H1 (cell line): ENCODE data around the gene RNF10. TPM values are rescaled to one million over a fixed set of nuclear protein-coding genes. Genes with fewer than 3 reads are reported as not detected.

Experiments used
- CEBPB ChIP-seq: IDR thresholded peaks from 2 replicates; pipeline ENCODE4 v1.6.1; 2012; ENCODE audit warnings: low read depth, low read length
- HDAC2 ChIP-seq, 2 experiments: fragments of 300-600 bp in 1 of 2; sonication (generic) in 1 of 2; IDR thresholded peaks; 2 replicates each; pipeline ENCODE4 v1.6.1; 2011 to 2012; ENCODE audit warnings: low read depth in 2 of 2, low read length in 2 of 2, mild to moderate bottlenecking in 2 of 2, moderate library complexity in 2 of 2, borderline replicate concordance in 1 of 2, inconsistent platforms in 1 of 2
- KDM4A ChIP-seq: IDR thresholded peaks from one replicate; pipeline ENCODE4 v1.7.1; 2012; ENCODE audit warnings: low read depth, mild to moderate bottlenecking, moderate library complexity, low read length, inconsistent platforms; ENCODE audit not compliant: severe bottlenecking
- RAD21 ChIP-seq, 2 experiments: IDR thresholded peaks in 1 of 2; conservative IDR thresholded peaks in 1 of 2; 2 replicates each; pipeline ENCODE4 v1.6.1; 2011; ENCODE audit warnings: low read depth in 2 of 2, low read length in 2 of 2, improper control_type of control experiment in 1 of 2, inconsistent platforms in 1 of 2, mild to moderate bottlenecking in 1 of 2, moderate library complexity in 1 of 2
- RXRA ChIP-seq: IDR thresholded peaks from 2 replicates; pipeline ENCODE4 v1.6.1; 2011; ENCODE audit warnings: low read depth, mild to moderate bottlenecking, low read length, moderate library complexity; ENCODE audit not compliant: insufficient read depth
- polyA plus RNA-seq, 7 experiments: library from polyadenylated mRNA; depleted of rRNA in 3 of 7; stranded (reverse) in 5 of 7; unstranded in 2 of 7; fragments of >200 nt in 5 of 7; fragments of 200-250 nt in 2 of 7; gene quantifications; 1 replicate in 5 of 7; 2 replicates in 1 of 7; 4 replicates in 1 of 7; pipeline versions ENCODE4 v1.2.1 to v1.2.3, GENCODE V29; 2011 to 2013; ENCODE audit warnings: missing spikeins in 2 of 7, mixed read lengths in 2 of 7
- total RNA-seq: library from RNA; stranded (reverse); fragmentation: NEBNext Ultra II Directional; extraction: Animal tissue kit (Norgen Biotek cat#: 25700); gene quantifications from 2 replicates; pipeline ENCODE4 v1.2.1, GENCODE V29; 2021
- TF ChIP-seq, protein P1 (sequence below): fragments of 300-600 bp; sonication (generic); IDR thresholded peaks from 2 replicates; pipeline ENCODE4 v1.7.1; 2012; ENCODE audit warnings: low read length, moderate library complexity, mild to moderate bottlenecking, inconsistent platforms; ENCODE audit not compliant: insufficient replicate concordance
- TF ChIP-seq, protein P2 (sequence below): IDR thresholded peaks from 2 replicates; pipeline ENCODE4 v1.6.1; 2011; ENCODE audit warnings: low read length, improper control_type of control experiment

RNF10 gene
- total and polyA plus RNA-seq, 2 of the 8 experiments (the other 6 are each of a cell fraction or from before 2014, with no cell fraction given): 71.6 to 171 TPM

DNA sequence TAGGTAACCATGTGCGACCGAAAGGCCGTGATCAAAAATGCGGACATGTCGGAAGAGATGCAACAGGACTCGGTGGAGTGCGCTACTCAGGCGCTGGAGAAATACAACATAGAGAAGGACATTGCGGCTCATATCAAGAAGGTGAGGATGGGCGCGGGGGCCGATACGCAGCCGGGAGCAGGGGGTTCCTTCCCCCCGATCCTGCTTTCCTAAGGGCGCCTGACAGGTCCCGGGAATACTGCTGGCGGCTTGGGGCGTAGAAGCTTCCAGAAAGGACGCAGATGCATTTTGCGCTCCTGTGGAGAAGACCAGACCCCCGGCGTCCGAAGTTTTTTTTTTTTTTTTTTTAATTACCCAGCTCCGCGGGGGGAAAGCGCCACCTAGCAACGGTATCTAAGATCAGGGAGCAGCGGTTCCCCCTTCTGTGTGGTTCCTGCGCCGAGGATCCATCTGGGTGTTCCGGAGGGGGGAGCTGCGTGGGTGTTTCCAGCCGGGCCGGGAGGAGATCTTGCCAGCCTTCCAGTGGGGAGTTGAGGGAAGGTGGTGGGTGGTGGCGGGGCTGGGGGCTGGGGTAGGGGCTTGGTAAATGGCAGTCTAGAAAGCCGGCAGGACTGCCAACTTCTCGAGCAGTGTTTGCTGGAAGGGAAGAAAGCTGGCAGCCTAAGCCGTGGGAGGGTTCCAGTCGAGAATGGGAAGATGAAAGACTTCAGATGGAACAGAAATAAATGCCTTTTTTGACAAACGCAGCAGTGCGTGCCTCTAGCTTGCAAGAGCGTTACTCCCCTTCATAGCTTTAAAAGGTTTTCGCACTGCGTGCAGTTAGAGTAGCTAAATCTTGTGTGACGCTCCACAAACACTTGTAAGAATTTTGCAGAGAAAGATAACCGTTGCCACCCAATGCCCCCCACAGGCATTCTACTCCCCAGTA, 37.5 kb upstream of the RNF10 start (continued):
- TF ChIP-seq, protein P1, sequence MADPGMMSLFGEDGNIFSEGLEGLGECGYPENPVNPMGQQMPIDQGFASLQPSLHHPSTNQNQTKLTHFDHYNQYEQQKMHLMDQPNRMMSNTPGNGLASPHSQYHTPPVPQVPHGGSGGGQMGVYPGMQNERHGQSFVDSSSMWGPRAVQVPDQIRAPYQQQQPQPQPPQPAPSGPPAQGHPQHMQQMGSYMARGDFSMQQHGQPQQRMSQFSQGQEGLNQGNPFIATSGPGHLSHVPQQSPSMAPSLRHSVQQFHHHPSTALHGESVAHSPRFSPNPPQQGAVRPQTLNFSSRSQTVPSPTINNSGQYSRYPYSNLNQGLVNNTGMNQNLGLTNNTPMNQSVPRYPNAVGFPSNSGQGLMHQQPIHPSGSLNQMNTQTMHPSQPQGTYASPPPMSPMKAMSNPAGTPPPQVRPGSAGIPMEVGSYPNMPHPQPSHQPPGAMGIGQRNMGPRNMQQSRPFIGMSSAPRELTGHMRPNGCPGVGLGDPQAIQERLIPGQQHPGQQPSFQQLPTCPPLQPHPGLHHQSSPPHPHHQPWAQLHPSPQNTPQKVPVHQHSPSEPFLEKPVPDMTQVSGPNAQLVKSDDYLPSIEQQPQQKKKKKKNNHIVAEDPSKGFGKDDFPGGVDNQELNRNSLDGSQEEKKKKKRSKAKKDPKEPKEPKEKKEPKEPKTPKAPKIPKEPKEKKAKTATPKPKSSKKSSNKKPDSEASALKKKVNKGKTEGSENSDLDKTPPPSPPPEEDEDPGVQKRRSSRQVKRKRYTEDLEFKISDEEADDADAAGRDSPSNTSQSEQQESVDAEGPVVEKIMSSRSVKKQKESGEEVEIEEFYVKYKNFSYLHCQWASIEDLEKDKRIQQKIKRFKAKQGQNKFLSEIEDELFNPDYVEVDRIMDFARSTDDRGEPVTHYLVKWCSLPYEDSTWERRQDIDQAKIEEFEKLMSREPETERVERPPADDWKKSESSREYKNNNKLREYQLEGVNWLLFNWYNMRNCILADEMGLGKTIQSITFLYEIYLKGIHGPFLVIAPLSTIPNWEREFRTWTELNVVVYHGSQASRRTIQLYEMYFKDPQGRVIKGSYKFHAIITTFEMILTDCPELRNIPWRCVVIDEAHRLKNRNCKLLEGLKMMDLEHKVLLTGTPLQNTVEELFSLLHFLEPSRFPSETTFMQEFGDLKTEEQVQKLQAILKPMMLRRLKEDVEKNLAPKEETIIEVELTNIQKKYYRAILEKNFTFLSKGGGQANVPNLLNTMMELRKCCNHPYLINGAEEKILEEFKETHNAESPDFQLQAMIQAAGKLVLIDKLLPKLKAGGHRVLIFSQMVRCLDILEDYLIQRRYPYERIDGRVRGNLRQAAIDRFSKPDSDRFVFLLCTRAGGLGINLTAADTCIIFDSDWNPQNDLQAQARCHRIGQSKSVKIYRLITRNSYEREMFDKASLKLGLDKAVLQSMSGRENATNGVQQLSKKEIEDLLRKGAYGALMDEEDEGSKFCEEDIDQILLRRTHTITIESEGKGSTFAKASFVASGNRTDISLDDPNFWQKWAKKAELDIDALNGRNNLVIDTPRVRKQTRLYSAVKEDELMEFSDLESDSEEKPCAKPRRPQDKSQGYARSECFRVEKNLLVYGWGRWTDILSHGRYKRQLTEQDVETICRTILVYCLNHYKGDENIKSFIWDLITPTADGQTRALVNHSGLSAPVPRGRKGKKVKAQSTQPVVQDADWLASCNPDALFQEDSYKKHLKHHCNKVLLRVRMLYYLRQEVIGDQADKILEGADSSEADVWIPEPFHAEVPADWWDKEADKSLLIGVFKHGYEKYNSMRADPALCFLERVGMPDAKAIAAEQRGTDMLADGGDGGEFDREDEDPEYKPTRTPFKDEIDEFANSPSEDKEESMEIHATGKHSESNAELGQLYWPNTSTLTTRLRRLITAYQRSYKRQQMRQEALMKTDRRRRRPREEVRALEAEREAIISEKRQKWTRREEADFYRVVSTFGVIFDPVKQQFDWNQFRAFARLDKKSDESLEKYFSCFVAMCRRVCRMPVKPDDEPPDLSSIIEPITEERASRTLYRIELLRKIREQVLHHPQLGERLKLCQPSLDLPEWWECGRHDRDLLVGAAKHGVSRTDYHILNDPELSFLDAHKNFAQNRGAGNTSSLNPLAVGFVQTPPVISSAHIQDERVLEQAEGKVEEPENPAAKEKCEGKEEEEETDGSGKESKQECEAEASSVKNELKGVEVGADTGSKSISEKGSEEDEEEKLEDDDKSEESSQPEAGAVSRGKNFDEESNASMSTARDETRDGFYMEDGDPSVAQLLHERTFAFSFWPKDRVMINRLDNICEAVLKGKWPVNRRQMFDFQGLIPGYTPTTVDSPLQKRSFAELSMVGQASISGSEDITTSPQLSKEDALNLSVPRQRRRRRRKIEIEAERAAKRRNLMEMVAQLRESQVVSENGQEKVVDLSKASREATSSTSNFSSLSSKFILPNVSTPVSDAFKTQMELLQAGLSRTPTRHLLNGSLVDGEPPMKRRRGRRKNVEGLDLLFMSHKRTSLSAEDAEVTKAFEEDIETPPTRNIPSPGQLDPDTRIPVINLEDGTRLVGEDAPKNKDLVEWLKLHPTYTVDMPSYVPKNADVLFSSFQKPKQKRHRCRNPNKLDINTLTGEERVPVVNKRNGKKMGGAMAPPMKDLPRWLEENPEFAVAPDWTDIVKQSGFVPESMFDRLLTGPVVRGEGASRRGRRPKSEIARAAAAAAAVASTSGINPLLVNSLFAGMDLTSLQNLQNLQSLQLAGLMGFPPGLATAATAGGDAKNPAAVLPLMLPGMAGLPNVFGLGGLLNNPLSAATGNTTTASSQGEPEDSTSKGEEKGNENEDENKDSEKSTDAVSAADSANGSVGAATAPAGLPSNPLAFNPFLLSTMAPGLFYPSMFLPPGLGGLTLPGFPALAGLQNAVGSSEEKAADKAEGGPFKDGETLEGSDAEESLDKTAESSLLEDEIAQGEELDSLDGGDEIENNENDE: no peak
- peak in 1 of 2 experiments; percentile 81; a peak in 1 of 4 replicates for TF ChIP-seq HDAC2 (IDR thresholded peaks at IDR 0.05; ENCODE audit: borderline replicate concordance in 1 of 2, low read depth in 2 of 2, low read length in 2 of 2)
- 0 out of 4 replicates have a peak, but pooled peaks of 1 of the 2 experiments have one; percentile 7 for TF ChIP-seq RAD21 (IDR thresholded peaks at IDR 0.05 in 1 of 2, conservative IDR thresholded peaks at IDR 0.05 in 1 of 2; ENCODE audit: low read depth in 2 of 2, low read length in 2 of 2)
- TF ChIP-seq RXRA: no peak
- TF ChIP-seq CEBPB: no peak
- TF ChIP-seq KDM4A: no peak
- TF ChIP-seq, protein P2, sequence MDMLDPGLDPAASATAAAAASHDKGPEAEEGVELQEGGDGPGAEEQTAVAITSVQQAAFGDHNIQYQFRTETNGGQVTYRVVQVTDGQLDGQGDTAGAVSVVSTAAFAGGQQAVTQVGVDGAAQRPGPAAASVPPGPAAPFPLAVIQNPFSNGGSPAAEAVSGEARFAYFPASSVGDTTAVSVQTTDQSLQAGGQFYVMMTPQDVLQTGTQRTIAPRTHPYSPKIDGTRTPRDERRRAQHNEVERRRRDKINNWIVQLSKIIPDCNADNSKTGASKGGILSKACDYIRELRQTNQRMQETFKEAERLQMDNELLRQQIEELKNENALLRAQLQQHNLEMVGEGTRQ: no peak
